Measurements from ENCODE around the gene STYXL2.

The STYXL2 gene

GRCh38 chr1:167057241-167057688 lies 36.6 kb upstream of the STYXL2 start:
- no peak overlapping the region for H3K27ac ChIP-seq
- TF ChIP-seq ZFX (IDR thresholded peaks at IDR 0.05; ENCODE audit: borderline replicate concordance) = no peak
- peak; percentile 90 for TF ChIP-seq CTCF (IDR thresholded peaks at IDR 0.05)

GRCh38 chr1:167059045-167059808 lies 34.6 kb upstream of the STYXL2 start:
- H3K27ac ChIP-seq = no peak overlapping the region
- peak; percentile 98 for TF ChIP-seq CTCF (IDR thresholded peaks at IDR 0.05)
- TF ChIP-seq ZFX (IDR thresholded peaks at IDR 0.05; ENCODE audit: borderline replicate concordance) = no peak

- H3K27ac ChIP-seq = no peak overlapping the region
- TF ChIP-seq ZFX (IDR thresholded peaks at IDR 0.05; ENCODE audit: borderline replicate concordance) (no peak), CTCF (IDR thresholded peaks at IDR 0.05) (no peak)
Measured at GRCh38 chr1:167059809-167060107, 34.1 kb upstream of the STYXL2 start.

GRCh38 chr1:167060141-167061072 lies 33.5 kb upstream of the STYXL2 start:
- TF ChIP-seq ZFX (IDR thresholded peaks at IDR 0.05; ENCODE audit: borderline replicate concordance) (no peak), CTCF (IDR thresholded peaks at IDR 0.05) (no peak)
- no peak overlapping the region for H3K27ac ChIP-seq

GRCh38 chr1:167061073-167061464 lies 32.8 kb upstream of the STYXL2 start:
- TF ChIP-seq CTCF (IDR thresholded peaks at IDR 0.05) (no peak), ZFX (IDR thresholded peaks at IDR 0.05; ENCODE audit: borderline replicate concordance) (no peak)

GRCh38 chr1:167064621-167065020 lies 29.3 kb upstream of the STYXL2 start:
- H3K27ac ChIP-seq = no peak overlapping the region
- TF ChIP-seq CTCF (IDR thresholded peaks at IDR 0.05) = no peak
- no peak for TF ChIP-seq ZFX (IDR thresholded peaks at IDR 0.05; ENCODE audit: borderline replicate concordance)

More at GRCh38 chr1:167061073-167061464, 32.8 kb upstream of the STYXL2 start:
- no peak overlapping the region for H3K27ac ChIP-seq

GRCh38 chr1:167065471-167065870 lies 28.4 kb upstream of the STYXL2 start:
- no peak overlapping the region for H3K27ac ChIP-seq
- TF ChIP-seq ZFX (IDR thresholded peaks at IDR 0.05; ENCODE audit: borderline replicate concordance) = no peak
- TF ChIP-seq CTCF (IDR thresholded peaks at IDR 0.05) = no peak
